T-helper 1 cell treated with Interleukin-12 subunit alpha and Interleukin-12 subunit beta and Interleukin-4 antibody, amounts not matched to agents 30 ng/mL and 1 ng/mL, for 36 hours (primary cell): Measurements from ENCODE around the gene ABHD8. TPM values are rescaled to one million over a fixed set of nuclear protein-coding genes. Genes with fewer than 3 reads are reported as not detected.

ENCODE experiments used
- intact Hi-C: fragments of 100-400 bp; cut with micrococcal nuclease; formaldehyde crosslinking; loops from one replicate; pipeline ENCODE4 v1.15.1; 2024
- total RNA-seq: library from RNA; stranded (reverse); gene quantifications from 2 replicates; pipeline ENCODE4 v1.2.3, GENCODE V29; 2022

Gene ABHD8
- total RNA-seq, 1 donor from 2014 or later, result 12.7 TPM

DNA sequence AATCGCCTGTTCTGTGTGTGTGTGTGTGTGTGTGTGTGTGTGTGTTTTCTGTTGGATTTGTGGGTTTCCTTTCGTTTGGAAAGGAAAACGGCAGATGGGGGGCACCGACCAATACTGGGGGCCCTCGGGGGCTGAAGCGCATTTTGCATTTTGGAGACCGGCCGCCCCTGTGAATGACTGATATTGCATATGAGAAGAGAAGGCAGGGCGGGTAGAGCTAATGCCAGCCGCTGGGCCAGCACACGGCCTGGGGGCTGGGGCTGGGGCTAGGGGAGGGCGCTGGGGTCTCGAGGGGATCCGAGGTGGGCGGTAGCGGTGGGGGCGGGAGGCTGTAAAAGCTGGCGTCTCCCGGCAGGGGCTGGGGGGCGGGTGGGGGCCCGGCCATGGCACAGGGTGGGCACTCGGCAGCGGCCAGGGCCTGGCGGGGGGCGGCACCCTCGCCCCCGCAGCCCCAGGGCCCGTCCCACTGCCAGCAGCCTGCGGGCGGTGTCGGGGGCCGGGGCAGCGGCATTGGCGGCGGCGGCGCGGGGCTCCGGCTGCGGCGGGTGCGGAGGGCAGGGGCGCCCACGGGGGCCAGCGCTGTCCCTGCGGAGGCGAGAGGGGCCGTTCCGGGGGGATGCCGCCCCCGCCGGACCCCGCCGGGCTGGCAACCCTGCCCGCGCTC lies 20.2 kb upstream of the ABHD8 start:
- intact Hi-C loops, result no loop called here

DNA sequence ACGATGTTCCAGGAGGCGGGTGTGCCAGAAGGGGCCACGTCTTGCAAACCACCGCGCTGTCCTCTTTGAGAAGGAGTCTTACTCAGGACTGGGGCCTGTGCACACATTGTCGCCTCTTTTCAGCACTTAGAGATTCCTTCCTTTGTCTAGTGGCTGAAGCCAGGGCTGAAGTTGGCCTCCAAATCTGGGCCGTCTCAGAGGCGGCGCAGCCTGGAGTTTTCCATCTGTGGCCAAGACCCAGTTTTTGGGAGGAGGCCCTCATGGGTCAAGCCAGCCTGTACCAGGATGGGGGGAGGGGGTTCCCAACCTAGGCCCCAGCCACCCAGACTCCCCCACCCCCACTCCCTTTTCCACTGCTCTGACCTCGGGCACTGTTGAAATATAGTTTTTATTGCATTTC lies 19.6 kb upstream of the ABHD8 start:
- intact Hi-C loops, result no loop called here

DNA sequence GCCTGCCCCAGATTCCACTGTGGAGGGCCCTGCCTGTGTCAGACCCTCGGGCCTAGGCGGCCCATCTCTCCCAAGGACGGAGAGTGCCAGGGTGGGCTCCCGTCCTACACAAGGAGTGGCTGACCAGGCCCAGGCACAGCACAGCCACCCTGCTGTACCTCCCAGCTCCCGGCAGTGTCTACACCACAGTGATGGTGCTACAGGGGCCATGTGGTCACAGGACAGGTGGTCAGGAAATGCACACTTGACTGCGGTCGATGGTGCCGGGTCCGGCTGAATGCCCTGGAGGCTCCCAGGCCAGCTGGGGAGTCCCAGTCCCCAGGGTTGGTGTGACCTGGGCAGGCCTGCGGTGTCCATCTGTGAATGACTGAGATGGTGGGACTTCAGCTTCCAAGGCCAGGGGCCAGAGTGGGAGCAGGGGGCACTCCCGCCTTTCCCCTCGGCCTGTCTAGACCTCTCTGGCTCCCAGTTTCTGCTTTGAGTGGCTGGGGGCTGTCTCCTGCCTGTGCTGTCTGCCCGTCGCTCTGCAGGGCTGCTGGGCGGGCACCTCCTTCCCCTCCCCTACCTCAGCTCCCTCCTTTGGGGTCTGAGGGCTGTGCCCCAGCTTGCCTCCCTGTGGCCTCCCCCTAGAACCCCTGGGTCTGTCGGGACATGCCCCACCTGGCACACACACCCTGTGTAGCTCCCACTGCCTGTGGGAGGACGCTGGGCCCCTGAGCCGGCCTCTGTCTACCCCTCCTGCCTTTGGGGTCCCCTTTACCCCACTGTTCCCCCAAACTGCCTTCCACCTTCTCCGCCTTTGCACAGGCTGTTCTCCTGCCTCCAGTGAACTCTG lies 18.6 kb upstream of the ABHD8 start:
- intact Hi-C loops, result no loop called here

DNA sequence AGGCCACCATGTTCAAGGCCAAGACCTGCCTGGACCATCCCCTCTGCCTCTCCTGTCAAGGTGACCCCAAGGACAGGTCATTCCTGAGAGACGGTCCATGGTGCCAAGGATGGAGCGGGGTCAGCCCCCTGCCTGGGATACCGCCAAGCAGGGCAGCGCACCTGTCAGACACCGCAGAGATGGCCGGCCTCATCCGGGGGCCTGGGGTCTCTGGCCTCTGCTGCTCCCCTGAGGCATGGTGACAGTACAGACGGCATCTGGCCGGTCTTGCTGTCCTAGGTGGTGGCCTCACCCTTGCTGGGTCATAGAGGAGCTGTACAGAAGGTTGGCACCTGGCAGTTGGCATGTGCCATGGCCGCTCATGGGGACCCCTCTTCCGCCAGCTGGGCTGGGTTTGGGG lies 17.2 kb upstream of the ABHD8 start:
- intact Hi-C loops, result no loop called here

DNA sequence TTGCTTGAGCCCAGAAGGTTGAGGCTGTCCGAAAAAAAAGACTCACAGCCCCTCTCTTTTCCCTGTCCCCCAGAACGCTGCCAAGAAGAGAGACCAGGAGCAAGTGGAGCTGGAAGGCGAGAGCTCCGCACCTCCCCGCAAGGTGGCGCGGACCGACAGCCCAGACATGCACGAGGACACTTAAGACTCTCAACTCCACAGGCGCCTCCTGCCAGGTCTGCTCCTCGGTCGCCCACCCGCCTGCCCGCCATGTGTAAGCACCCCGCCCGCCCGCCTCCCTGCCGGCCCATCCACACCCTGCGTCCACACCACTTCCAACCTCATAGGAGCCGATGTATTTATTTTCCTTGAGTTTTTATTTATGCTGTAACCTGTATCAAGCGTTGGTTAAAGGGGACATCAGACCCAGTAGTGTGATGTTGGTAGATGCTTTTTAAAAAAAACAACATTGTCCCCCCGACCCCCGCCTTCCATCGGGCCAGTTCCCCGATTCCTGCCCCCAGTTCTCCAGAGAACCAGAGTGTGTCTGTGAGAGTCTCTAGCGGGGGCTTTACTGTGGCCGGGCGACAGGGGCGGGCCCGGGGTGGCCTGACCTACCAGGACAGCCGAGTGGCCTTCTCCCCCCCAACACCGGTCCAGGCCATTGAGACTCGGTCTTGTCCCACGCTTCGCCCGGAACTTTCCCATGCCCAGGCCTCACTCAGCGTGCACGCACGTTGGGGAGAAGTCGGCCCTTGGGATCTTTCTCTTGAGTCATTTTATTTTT lies 16.4 kb upstream of the ABHD8 start:
- intact Hi-C loops, result no loop called here

DNA sequence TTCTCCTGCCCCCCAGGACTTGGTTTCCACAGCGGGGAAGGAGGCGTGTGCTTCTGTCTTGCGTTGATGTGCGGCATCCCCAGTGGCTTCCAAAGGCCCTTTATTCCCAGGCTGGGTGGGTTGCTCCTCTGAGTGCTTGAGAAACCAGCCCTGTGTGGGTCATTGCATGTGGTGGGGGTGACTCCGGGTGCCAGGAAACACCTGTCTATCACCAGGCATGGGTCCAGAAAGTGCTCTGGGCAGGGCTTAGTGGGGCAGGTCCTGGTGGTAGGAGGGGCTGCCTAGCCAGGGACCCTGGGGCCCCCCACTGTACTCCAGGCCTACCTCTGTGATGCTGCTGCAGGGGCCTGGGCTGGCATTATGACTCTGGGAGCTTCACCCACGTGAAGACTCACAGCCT lies 15.7 kb upstream of the ABHD8 start:
- intact Hi-C loops, result no loop called here

DNA sequence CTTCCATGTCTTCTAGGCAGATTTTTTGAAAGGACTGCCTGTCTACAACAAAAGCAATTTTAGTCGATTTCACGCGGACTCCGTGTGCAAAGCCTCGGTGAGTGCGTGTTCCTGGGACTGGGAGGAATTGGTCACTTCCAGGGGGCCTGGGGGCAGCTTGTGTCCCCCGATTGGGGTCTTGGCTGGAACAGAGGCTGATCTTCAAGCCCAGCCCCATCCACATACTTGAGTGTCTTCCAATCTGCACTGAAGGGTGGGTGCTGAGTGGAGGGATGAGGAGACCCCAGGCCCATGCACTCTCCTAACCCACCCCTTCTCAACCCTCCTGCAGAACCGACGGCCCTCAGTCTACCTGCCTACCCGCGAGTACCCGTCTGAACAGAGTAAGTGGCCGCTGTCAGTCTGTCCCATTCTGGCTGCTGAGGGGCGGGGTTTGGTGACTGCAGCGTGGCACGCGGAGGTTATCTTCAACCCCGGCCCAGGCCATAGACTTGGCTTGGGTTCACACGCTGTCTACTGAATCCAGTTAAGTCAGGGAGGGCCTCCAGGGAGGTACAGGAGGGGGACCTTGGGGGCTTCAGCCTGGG lies 10.9 kb upstream of the ABHD8 start:
- intact Hi-C loops, result no loop called here

DNA sequence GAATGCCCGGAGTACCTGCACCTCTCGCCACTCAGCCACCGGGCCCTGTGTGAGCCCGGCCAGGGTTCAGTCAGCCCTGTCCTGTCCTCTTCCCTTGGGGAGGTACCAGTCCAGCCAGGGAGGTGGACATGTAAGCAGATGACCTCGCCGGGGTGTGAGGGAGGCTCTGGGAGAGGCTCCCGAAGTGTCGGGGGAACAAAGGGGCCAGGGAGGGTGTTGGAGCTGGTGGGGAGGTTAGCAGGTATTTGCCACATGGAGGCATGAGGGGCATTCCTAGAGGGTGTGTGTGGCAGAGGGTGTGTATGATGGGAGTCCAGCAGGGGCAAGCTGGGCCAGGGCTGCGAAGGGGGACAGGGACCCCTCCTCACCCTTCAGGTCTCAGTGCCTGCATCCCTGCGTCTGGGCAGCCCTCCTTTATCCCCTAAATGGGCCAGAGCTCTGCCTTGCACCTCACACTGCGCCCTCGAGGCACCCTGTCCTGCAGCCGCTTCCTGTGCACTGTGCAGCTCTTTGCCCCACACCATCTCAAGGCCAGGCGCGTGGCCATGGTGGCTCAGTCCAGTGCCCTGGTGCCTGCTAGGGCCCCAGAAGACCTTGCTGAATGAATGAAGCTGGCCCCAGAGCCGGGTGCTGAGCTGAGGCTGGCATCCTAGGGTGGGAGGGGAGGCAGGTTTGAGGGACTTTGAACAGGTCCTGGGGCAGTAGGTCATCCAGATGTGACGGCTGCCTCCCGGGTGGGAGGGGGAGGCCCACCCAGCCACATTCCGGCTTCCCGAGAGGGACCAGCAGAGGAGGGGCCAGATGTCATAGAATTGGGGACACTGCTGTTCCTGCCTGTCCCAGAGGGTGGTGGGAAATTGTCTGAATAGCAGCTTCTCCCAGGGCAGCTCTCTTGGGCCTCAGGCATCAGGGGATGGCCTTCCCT lies 9.2 kb upstream of the ABHD8 start:
- intact Hi-C loops, result no loop called here

DNA sequence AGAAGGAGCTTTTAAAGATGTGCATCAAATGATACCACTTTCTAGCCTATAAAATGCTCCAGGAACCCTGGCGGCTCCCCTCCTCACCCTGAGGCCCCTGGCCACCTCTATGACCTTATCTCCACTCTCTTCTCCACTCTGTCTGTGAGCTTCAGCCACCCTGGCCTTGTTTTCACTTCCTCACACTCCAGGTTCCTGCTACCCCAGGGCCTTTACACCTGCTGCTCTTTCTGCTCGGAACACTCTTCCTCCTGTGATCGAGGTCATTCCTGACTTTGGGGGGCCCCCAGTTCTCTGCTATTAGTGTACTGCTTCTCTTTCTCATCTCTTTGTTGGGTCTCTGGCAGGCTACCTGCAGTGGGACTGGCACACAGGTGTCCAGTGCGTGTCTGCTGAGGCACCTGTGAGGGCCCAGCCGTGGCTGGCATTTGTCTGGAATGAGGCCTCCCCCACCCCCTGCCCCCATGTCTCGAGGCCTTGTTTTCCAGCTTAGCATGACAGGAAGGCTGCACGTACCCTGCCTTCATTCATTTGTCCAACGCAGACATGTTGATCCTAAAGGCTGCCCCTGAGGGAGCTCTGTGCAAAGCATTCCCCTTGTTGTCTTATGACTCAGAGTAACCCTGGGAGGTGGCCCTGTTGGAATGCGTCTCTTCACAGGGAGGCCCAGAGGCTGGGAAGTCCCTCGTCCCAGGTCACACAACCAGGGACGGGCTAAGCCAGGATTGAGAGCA lies 8.4 kb upstream of the ABHD8 start:
- intact Hi-C loops, result no loop called here

DNA sequence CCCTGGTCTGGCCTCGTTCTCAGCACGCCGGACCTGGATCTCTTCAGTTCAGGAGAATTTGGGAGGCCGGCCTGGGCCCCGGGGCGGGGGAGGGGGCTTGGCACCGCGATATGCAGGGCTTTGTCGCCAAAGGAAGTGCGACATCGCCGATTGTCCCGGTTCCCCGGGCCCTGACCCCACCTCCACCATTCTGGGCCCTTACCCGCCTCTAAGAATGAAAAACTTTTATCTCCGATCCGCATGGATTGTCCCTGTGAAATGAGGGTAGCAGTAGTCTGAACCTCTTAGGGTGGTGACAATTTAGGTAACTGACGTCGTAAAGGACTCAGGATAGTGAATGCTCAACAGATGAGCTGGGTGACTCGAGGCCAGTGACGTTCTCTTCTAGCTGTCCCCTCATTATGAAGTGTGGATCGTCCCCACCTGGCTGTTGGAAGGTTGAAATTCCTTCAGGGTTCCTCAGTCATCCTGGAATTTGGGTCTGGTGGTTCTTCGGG lies 6.8 kb upstream of the ABHD8 start:
- intact Hi-C loops, result loop anchor here (1.0 to 5.0 kb wide), 14 partner anchors 18 to 1212 kb away; partner anchors contain the start of genes BABAM1, BST2, COLGALT1 and ELL

DNA sequence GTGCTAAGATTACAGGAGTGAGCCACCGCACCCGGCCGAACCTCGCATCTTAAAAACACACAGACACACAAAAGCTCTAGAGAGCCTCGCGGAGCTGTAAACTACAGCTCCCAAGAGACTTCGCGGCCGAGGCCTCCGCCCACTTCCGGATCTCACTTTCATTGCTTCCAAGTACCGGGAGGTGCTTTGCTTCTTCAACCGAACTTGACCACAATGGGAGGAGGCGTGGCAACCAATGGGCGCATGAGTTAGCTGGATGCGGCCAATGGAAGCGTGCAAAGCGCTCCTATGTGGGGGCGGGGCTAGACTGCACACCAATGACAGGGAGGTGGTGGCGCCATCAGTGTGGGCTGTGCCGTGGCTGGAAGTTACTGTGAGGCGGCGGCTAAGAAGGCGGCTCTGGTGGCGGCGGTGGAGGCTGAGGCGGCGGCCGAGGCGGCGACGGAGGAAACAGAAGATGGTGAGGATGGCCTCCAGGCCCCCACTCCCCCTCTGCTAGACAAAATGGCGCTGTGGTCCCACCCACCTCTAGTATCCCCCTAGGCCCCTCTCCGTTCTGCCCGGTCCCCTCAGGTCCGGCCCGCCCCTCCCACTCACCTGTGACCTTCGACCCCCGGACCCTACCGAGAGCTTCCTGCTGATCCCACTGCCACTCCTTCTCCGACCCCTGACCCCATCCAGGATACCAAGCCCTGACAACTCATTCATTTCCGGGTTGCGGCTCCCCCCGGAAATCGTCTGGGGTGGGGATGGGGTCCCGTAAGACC lies 6.2 kb upstream of the ABHD8 start, which contains the start of gene DDA1:
Gene DDA1 (plus strand): TSS at position 366 of the 767 bp plus-strand sequence. CDS start 92 bp downstream, at position 458.
- intact Hi-C loops, result loop anchor here (1.0 to 5.0 kb wide), 14 partner anchors 17 to 1213 kb away; partner anchors contain the start of genes BABAM1, BST2, COLGALT1 and ELL

DNA sequence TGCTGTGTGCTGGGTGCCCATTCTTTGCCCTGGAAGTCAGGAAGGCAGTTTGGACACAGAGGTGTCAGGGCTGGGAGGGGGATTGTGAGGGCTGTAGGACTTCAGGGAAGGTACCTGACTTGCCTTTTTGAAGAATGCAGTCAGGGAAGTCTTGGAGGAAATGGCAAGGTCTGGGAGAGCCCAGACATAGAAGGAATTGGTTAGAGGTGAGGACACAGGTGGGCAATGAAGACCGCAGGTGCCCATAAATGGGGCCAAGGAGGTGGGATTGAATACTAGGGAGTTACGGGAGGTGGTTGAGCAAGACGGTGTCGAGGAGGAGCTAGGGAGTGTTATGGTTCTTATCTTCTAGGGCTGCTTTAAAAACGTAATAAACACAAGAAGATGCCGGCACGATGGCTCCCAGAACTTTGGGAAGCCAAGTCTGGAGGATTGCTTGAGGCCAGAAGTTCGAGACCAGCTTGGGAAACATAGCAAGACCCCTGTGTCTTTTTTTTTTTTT lies 4.7 kb upstream of the ABHD8 start:
- intact Hi-C loops, result loop anchor here (5.0 kb wide), 2 partner anchors 204 to 1214 kb away; partner anchors contain the start of genes ELL and PGLS

DNA sequence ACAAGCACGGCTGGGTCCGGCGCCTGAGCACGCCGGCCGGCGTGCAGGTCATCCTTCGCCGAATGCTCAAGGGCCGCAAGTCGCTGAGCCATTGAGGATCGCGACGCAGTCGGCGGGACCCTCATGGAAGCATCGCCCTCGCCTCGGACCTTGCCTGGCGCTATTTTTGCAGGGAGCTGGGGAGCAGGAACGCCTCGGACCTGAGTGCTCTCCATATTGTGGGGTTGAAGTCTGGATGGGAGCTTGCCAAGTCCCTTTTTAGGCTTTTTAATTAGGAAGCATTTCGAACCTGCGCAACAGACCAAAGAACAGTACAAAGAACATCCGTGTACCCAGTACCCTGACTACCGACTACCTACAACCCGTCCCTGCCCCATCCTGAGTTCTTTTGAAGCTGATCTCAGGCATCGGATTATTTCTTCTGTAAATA lies 3.1 kb upstream of the ABHD8 start:
- intact Hi-C loops, result loop anchor here (5.0 kb wide), 2 partner anchors 206 to 1216 kb away; partner anchors contain the start of genes ELL and PGLS

DNA sequence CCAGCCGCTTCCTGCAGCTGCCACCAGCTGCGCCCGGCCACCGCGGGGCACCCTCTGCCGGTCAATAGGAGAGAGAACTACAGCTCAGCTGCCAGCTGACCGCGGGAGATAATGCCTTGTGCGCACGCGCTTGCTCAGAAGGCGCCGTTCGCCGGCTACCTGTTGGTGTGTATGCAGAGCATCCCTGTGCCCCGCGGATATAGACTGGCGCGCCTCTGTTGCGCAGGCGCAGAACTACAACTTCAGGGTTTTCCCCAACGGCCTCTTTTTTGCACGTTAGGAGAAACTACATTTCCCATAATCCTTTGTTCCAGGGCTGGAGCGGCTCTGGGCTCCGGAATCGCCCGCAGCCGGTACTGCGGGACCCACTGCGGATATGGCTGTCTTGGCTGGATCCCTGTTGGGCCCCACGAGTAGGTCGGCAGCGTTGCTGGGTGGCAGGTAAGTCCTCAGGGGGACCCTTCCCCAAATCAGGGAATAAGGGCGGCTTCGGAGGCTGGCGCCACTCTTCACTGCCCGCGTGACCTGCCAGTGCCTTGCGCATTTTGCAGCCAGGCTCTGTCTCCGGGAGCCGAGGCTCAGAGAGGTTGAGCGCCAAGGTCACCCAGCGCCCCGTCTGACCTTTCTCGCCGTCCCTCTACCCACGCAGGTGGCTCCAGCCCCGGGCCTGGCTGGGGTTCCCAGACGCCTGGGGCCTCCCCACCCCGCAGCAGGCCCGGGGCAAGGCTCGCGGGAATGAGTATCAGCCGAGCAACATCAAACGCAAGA lies 2.5 kb upstream of the ABHD8 start, which contains the start of gene MRPL34:
Gene MRPL34 (plus strand): TSS at position 356 of the 768 bp plus-strand sequence. CDS start 21 bp downstream, at position 377.
- intact Hi-C loops, result loop anchor here (1.0 to 5.0 kb wide), 6 partner anchors 38 to 1217 kb away; partner anchors contain the start of genes BABAM1, ELL, OCEL1 and PGLS

DNA sequence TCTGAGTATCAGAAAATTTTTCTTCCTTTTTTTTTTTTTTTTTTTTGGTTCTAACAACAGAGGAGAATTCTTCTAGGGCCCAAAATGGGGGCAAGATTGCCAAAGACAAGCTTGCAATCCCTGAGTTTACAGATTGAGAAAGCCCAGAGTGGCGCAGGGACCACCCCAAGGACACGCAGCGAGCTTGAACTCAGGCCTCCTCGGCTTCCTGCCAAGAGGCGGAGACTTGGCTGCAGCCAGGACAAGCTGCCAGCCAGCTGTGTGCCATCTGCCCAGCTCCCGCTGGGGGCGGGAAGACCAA lies 1.9 kb upstream of the ABHD8 start:
- intact Hi-C loops, result loop anchor here (1.0 to 5.0 kb wide), 6 partner anchors 38 to 1217 kb away; partner anchors contain the start of genes BABAM1, ELL, OCEL1 and PGLS

DNA sequence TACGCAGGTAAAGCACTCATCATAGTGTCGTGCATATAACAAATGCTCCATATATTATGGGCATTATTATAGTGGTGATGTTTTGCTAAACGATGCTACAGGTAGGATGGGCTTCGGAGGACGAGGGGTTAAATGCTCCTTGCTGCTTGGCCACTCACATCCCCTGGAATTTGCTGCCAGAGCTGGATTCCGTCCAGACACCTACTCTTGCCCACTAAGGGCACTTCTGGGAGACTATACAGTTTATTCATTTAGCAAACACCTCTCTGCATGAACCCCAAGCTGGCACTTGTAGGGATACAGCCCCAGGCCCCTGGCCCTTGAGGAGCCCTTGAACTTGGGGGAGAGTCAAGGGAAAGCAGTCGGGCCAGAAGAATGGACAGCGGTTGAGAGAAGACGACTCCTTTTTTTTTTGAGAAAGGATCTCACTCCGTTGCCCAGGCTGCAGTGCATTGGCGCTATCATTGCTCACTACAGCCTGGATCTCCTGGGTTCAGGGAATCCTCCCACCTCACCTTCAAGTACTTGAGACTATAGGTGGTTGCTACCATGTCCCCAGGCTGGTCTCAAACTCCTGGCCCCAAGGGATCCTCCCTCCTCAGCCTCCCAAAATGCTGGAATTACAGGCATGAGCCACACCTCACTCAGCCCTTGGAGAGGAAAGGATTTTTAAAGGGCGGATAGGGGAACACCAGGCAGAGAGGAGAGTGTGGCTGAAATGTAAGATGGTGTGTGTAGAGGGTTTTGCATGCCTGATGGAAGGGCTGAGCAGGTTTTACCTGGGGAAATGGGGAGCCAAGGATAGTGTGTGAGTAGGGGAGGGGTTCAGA lies 1.4 kb upstream of the ABHD8 start:
- intact Hi-C loops, result loop anchor here (1.0 to 5.0 kb wide), 6 partner anchors 37 to 1218 kb away; partner anchors contain the start of genes BABAM1, ELL, OCEL1 and PGLS
